ENCODE results near the gene TEKTIP1.

Gene TEKTIP1

GRCh38 chr19:3538965-3539755 is at the start of gene TEKTIP1:
TEKTIP1 (plus strand) TSS chr19:3539174; CDS start chr19:3539178, 4 bp downstream.
- no peak for DNase-seq (ENCODE audit: low spot score)
- TF ChIP-seq CTCF (IDR thresholded peaks at IDR 0.05; ENCODE audit: extremely low read depth, missing control alignments) = no peak

- TF ChIP-seq CTCF (IDR thresholded peaks at IDR 0.05; ENCODE audit: extremely low read depth, missing control alignments) = no peak
- DNase-seq (ENCODE audit: low spot score) = no peak
Observed at GRCh38 chr19:3491396-3492119, 47.4 kb upstream of the TEKTIP1 start.

GRCh38 chr19:3492131-3492839 is 46.7 kb upstream of the TEKTIP1 start:
- DNase-seq (ENCODE audit: low spot score) = no peak
- no peak for TF ChIP-seq CTCF (IDR thresholded peaks at IDR 0.05; ENCODE audit: extremely low read depth, missing control alignments)

- no peak for TF ChIP-seq CTCF (IDR thresholded peaks at IDR 0.05; ENCODE audit: extremely low read depth, missing control alignments)
- DNase-seq (ENCODE audit: low spot score) = no peak
Observed at GRCh38 chr19:3492919-3493318, 46.1 kb upstream of the TEKTIP1 start.

GRCh38 chr19:3493651-3494050 is 45.3 kb upstream of the TEKTIP1 start:
- TF ChIP-seq CTCF (IDR thresholded peaks at IDR 0.05; ENCODE audit: extremely low read depth, missing control alignments) = no peak
- DNase-seq (ENCODE audit: low spot score) = no peak

- no peak for DNase-seq (ENCODE audit: low spot score)
- TF ChIP-seq CTCF (IDR thresholded peaks at IDR 0.05; ENCODE audit: extremely low read depth, missing control alignments) = no peak
Observed at GRCh38 chr19:3494051-3494450, 44.9 kb upstream of the TEKTIP1 start.

- no peak for TF ChIP-seq CTCF (IDR thresholded peaks at IDR 0.05; ENCODE audit: extremely low read depth, missing control alignments)
- DNase-seq (ENCODE audit: low spot score) = no peak
Observed at GRCh38 chr19:3494559-3494958, 44.4 kb upstream of the TEKTIP1 start.

Data from GM20000 (cell line).